ENCODE measurements around the gene ITGAD.
"Not testable (repeated sequence)": the region's sequence is repeated elsewhere in the genome, so short reads cannot be mapped to it uniquely, and the experiment has no call there.

ITGAD gene

GRCh38 chr16:31407406-31407805 lies 14.3 kb downstream of the ITGAD start:
- no peak for DNase-seq

DNA sequence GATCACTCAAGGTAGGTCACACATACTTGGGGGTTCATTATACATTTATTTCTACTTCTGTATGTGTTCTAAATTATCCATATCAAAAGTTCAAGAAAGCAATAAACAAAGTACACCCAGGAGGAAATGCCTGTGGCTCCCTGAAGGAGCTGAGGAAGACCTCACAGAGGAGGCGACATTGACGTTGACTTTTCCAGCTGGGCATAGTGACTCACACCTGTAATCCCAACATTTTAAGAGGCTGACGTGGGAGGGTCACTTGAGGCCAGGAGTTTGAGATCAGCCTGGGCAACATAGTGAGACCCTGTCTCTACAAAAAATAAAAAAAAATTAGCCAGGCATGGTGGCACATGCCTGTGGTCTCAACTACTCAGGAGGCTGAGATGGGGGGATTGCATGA lies 16.3 kb downstream of the ITGAD start:
- DNase-seq, result no peak

- no peak for DNase-seq
These were observed 16.9 kb downstream of the ITGAD start for GRCh38 chr16:31410082-31410481.

DNA sequence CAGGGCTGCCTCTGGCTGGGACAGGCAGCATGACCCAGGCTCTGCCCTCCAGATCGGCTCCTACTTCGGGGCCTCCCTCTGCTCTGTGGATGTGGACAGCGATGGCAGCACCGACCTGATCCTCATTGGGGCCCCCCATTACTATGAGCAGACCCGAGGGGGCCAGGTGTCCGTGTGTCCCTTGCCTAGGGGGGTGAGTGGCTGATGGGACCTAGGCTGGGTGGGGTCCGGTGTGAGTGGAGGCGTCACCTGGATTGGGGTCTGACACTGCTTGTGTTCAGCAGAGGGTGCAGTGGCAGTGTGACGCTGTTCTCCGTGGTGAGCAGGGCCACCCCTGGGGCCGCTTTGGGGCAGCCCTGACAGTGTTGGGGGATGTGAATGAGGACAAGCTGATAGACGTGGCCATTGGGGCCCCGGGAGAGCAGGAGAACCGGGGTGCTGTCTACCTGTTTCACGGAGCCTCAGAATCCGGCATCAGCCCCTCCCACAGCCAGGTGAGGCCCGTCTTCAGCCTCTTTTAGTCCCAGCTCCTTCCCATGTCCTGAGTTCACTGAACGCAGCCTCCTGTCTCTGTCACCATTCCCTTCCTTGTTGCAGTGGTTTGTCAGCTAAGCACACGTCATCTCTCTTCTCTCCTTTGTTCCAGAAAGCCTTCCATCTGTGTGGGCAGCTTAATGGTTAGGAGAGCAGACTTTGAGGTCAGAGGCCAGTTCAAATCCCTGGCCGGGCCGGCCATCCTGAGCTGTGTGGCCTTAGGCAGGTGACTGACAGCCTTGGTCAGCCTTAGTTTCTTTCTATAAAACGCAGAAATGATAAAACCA lies 18.1 kb downstream of the ITGAD start:
- no peak for DNase-seq

- no peak for DNase-seq
These were observed 19.6 kb downstream of the ITGAD start for GRCh38 chr16:31412750-31413149.

GRCh38 chr16:31413381-31413780 lies 20.2 kb downstream of the ITGAD start:
- DNase-seq, result no peak

DNA sequence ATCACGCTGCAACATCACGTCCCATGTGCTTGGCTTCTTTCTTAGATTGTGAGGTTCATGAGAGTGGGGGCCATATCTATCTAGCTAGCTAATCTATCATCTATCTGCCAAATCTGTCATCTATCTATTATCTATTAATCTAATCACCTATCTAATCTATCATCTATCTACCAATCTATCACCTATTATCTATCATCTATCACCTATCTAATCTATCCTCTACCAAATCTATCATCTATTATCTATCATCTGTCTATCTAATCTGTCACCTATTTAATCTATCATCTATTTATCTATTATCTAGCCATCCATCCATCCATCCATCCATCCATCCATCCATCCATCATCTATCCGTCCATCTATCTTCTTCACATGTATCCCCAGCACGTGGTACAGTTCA lies 20.8 kb downstream of the ITGAD start:
- DNase-seq, result no peak

DNA sequence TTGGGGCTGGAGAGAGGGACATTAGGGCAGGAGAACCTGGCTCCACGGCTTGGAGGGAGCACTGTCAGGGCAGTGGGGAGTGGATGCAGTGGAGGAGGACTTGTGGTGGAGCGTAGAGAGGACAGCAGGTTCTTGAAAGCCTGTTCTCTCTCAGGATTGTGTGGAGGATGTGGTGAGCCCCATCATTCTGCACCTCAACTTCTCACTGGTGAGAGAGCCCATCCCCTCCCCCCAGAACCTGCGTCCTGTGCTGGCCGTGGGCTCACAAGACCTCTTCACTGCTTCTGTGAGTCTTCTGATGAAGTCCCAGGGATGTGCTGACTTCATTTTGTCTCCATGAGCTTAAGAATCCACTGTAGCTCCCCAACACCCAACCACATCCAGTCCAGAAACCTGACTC lies 21.6 kb downstream of the ITGAD start:
- DNase-seq, result no peak

DNA sequence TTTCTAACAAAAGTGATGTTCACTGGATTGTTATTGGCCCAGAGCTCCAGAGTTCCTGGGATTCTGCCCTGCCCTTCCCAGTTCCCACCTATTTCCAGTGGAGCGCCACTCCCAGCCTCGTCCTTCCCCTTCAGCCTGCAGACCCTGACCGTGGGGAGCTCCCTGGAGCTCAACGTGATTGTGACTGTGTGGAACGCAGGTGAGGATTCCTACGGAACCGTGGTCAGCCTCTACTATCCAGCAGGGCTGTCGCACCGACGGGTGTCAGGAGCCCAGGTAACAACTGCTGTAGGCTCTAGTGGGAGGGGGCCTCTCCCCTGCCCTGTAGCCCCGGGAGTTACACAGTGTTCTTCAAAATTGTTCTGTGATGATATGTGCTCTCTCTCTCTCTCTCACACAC lies 23.2 kb downstream of the ITGAD start:
- no peak for DNase-seq

DNA sequence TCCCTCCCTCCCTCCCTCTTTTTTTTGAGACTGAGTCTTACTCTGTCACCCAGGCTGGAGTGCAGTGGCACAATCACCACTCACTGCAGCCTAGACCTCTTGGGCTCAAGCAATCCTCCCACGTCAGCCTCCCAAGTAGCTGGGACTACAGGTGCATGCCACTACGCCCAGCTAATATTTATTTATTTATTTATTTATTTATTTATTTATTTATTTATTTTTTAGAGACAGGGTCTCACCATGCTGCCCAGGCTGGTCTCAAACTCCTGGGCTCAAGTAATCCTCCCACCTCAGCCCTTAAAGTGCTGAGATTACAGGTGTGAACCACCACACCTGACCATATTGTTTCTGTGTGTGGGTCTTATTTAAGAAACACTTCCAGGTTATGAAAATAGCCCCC lies 23.9 kb downstream of the ITGAD start:
- not testable (repeated sequence) for DNase-seq

- DNase-seq, result no peak
These were observed 24.8 kb downstream of the ITGAD start for GRCh38 chr16:31417916-31418315.

- DNase-seq, result no peak
These were observed 26.9 kb downstream of the ITGAD start for GRCh38 chr16:31420037-31420436.

DNA sequence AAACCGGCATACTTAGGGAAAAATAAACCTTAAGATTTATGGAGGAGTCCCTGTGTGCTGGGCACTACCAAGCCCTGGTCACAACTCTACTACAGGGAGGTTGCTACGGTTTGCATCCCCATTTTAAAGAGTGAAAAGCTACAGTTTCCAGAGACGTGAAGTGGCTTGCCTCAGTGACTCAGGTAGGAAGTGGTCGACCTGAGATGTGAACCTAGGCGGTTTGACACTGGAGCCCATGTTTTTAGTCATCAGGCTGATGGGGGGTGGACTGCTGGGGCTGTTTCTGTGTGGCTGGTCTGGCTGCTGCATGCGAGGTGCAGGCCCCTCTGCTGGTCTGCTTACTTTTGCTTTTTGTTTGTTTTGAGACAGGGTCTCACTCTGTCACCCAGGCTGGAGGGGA lies 28.5 kb downstream of the ITGAD start:
- DNase-seq, result no peak

- DNase-seq, result no peak
These were observed 30.1 kb downstream of the ITGAD start for GRCh38 chr16:31423241-31423640.

GRCh38 chr16:31423801-31424200 lies 30.7 kb downstream of the ITGAD start:
- no peak for DNase-seq

DNA sequence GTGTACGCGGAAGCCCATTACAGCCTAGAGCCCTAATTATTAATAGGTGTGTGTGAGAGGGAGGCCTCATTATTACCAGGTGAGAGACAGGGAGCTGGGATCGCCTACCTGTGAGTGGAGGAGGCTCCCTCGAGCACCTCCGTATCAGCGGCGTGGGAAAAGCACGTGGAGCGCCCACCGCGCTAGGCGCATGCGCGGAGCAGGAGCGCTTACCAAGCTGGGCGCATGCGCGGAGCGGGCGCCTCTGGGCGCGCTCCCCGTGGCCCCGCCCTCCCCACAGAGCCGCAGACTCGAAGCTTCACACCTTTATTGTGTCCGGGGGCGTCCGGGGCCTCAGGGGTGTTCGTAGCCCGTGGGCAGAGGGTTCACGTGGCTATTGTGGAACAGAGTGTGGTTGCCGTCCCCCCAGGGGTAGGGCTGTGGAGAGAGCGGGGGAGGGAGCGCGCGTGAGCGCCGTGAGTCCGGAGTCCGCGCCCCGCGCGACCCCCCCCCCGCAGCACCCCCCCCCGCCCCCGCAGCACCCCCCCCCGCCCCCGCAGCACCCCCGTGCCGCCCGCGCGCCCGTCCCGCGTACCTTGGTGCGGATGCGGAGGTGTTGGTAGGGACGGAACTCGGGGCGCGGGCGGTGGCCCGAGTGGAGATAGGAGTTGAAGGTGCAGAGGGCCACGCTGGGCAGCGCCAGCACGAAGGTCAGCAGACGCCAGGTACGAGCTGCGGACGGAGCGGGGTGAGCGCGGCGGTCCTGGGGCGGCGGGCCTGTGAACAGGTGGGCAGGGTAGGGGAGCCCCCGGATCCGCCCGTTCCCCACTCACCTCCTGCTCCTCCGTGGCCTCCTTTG lies 34.5 kb downstream of the ITGAD start:
- DNase-seq, result no peak

GRCh38 chr16:31428279-31428597 lies 35.1 kb downstream of the ITGAD start, which contains the start of gene COX6A2:
Gene COX6A2, minus strand, starts transcription at chr16:31428360. Its CDS starts 35 bp downstream, at chr16:31428325.
- no peak for DNase-seq

DNA sequence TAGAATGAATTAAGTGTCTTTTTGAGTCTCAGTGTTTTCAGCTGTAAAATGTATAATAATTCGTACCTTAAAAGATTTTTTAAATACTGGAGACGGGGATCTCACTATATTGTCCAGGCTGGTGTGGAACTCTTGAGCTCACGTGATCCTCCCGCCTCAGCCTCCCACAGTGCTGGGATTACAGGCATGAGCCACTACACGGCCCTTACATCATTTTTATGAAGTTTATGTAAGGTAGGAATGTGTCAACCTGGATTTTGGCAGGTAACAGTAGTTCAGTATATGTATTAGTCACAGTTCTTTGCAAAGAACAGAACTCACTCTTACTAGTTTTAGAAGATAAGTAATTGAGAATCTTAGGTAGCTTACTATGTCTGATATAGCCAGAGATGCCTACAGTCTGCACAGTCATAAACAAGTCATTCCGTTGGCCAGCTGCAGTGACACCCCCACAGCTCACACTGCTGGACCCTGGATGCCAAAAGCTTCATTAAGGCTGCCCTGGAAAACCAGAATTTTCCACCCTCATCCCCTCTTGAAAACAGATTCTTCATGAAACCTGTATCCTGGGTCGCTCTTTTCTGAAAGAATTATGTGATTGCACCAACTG lies 35.6 kb downstream of the ITGAD start:
- no peak for DNase-seq

GRCh38 chr16:31429314-31429713 lies 36.2 kb downstream of the ITGAD start:
- DNase-seq, result no peak

GRCh38 chr16:31429796-31430195 lies 36.7 kb downstream of the ITGAD start:
- no peak for DNase-seq

GRCh38 chr16:31430380-31431052 lies 37.4 kb downstream of the ITGAD start:
- DNase-seq, result no peak

DNA sequence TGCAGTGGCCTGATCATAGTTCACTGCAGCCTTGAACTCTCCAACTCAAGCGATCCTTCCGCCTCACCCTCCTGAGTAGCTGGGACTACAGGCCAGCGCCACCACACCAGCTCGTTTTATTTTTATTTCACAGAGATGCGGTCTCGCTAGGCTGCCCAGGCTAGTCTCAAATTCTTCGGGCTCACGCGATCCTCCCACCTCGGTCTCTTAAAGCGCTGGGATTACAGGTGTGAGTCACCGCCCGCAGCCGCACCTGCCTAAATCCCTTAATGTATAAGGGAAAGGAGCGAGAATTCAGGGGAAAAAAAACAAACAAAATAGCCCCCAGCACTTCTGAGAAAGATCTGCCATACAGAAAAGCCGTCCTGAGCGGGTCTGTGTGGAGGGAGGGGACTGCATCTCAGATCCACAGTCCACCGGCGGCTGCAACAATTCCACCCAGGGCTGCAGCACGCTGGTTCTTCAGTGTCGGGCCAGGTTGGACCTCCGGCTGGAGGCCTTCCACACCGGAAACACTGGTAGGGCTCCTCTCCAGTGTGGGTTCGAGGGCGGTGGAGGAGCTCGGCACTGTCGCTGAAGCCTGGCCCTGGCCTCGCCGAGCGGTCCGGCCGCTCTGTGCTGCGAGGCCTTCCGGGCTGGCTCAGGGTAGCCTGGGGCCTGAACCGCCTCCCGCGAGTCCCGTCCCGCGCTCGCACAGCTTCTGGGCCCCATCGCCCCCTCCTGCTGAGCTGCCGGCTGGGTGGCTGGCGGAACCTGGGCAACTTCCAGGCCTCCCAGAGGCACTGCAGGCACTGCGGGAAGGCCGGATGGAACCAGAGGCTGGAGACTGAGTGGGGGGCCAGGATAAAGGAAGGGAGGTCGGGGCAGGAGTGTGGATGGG lies 42.4 kb downstream of the ITGAD start:
- no peak for DNase-seq
